Limb (tissue), 2 donors: ENCODE data around the gene LMCD1.

ENCODE experiments used
- DNase-seq, 2 donors: peaks; one replicate each; pipeline ENCODE4 v3.0.0-alpha.2; 2016; ENCODE audit errors: extremely low spot score in 2 of 2

Gene LMCD1, protein sequence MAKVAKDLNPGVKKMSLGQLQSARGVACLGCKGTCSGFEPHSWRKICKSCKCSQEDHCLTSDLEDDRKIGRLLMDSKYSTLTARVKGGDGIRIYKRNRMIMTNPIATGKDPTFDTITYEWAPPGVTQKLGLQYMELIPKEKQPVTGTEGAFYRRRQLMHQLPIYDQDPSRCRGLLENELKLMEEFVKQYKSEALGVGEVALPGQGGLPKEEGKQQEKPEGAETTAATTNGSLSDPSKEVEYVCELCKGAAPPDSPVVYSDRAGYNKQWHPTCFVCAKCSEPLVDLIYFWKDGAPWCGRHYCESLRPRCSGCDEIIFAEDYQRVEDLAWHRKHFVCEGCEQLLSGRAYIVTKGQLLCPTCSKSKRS

DNA sequence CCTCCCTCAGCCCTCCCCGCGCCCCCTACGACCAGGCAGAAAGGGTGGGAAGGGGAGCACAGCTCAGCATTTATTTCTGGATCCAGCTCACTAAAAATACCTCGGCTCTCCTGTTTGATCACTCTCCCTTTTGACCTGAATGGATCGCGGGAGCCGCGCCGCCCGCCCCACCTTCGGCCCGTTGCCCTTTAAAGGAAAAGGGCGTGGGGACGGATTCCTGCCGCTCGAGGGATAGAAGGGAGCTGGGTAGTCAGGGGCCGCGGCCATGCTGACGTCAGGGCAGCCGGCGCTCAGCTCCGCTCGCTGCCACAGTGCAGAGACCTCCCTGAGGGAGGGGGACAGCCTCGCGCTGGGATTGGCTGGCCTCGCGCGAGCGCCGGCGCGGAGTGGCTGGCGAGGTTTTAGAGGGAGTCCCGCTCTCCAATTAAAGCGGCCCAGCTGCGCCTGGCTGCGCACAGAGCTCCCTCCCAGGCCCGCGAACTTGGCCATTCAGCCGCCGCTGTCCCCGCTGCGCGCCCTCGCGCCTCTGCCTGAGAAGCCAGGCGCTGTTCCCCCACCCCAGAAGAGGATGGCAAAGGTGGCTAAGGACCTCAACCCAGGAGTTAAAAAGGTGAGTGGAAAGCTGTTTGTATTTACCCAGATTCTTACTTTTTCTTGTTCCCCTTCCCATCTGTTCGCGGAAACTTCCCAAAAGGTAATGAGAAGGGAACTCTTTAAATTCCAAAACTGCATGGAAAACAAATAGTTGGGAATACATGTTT lies at the start of gene LMCD1:
Gene LMCD1 (plus strand): TSS at position 453 of the 761 bp plus-strand sequence. CDS start 116 bp downstream, at position 569.
- DNase-seq: peak; percentile 95 to 96

DNA sequence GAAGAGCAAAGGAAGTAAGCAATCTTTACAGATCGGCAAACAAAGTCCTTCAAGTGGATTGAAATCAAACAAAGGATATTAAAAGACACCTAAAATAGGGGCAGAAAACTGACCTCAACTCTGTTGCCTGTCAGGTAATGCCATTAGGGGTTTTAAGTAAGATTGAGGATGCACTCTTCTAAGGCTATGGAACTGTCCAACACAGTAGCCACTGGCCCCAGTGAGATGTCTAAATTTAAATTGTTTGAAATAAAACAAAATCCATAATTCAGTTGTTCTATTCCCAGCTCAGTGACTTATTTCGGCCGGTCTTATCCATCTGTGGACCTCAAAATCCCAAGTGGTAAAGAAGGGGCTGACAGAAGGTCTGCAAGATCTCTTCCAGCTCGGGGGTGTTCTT lies 49.5 kb upstream of the LMCD1 start:
- DNase-seq: no peak

DNA sequence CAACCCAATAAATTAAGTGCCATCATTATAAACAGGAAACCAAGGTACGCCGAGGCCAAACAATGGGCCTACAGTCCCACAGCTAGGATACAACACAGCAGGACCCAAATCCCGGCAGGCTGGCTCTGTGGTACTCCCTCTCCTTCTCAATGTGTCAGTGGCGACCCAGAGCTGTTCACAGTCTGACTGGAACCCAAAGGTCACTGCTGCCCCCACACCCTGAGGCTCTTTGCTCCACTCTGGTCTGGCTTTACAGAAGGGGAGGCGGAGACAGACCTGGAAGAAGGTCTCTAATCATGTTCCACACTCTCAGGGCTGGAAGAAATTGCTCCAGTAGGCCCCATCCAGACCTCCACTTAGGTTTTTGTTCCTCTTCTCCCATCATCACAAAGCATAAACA lies 48.5 kb upstream of the LMCD1 start:
- DNase-seq: no peak

DNA sequence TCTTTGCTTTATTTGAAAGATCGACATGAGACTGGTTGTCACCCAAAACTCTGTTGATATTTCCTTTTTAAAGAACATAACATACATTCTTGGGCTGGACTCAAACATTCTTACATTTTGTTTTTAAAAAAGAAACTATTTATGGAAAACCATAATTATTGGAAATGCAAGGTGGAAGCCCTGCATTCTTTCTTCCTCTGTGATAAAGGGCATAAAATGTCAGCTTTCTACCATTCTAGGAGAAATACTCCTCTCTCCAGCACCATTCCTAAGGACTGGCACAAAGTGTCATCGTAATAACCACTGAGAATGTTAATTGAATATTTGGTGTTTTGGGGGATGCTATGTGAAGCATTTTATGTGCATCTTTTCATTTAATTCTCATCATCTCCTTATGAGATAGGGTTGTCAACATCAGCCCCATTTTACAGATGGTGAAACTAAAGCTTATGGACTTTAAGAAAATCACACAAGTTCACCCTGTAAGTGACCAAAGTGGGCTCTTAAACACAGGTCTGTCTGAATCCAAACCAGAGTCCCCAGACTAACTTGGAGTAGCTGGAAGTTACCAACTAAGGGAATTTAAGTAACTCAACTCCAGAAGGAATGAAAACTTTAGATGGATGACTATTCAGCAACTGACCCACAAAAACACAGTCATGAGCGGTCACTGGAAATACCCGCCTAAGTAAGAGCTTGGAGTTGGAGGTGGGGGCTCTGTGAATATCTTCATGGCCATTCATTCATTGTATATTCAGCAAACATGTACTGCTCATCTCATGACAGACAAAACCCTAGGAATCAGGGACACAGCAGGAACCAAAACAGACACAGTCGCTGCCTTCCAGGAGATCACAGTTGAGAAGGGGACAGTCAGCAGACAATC lies 45.9 kb upstream of the LMCD1 start:
- DNase-seq: no peak

DNA sequence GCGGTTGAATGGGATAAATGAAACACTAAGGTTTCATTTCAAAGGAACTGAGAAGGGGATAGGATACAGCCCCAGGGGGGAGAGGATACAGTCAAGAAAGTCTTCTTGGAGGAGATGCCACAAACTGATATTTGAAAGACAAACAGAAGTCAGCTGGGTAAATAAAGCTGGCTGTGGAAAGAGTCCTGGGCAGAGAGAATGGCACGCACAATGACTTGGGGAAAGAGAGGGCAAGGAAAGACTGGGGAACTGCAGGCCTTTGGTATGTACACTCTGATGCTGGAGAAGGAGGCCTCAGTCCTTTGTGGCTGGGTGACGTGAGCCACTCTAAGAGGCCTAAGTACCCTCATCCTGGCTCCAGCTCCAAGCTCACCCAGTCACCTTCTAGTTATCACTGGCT lies 45.2 kb upstream of the LMCD1 start:
- no peak for DNase-seq

DNA sequence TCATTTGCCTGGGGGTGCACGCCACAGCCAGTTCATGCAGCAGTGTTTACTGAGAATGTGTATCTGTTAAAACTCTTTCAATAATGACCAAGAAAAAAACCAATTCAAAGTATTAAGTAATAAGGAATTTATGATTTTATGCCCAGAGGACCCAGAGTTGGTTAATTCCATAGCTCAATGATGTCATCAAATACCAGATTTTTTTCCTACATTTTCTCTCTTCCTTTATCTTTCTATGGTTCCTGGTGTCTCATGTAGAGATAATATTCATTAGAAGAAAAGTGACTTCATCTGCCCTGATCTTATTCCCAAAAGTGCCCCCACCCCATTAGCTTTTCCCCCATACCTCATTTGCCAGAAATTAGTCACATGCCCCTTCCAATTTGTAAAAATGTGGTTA lies 44.6 kb upstream of the LMCD1 start:
- no peak for DNase-seq

DNA sequence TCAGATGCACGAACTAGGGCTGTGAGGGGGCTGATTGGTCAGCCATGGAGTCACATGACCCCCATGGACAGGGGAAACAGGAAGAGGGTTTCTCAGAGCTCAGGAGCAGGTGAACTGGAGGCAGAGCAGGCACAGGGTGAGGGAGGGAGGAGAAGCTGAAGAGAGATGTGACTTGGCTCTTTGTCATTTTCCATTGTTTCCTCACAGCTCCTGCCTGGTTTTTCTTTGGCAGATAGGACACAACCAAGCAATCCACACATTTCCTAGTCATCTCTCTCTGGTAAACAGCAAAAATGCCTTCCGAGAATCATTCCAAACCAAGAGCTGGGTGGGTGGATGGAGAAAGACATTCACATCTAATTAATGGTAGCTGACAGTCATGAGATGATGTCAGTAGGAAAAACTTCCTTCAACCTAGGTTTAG lies 43.4 kb upstream of the LMCD1 start:
- no peak for DNase-seq

DNA sequence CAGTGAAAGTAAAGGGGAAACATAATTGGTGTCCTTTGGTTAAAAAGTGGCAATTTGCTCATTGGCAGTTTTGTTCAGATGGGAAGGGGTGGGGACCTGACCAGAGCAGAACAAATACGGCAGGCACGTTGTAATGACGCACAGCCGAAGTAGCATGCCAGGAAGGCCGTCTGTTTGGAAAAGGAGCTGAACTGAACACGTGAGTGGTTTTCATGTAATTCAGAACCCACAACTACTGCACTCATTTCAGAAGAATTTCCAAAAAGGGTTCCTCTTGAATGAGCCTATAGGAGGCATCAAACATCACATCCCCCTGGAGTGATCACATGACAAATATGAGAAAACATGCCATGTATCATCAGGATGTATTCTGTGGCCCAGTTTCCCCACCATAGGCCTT lies 42.9 kb upstream of the LMCD1 start:
- no peak for DNase-seq

DNA sequence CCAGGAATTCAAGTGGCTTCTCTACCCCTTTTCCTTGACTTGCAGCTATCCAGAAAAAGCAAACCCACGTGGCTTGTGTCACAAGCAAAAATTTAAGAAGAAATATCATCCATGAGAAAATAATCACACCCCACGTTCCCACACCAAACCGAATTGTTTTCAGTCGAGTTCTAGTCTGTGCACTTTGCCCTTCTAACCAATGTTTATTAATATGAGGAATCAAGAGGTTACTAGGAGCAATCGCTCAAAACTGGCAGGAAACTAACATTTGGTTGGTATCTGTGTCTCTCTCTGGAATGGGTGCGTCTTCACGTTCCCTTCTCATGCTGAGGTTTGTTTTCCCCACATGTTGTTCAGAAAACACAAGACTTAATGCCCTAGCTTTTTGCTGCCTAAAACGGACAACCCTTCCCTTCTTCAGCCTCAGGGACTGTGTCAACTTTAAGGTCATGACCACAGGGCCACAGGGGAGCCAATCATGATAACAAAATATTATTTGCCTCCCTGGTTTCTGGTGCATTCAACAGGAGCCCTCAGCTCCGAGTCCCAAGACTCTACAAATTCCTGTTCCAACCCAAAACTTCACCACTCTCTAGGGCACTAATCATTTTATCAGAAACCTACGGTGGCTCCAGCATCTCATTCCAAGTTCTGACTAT lies 41.4 kb upstream of the LMCD1 start:
- DNase-seq: no peak

DNA sequence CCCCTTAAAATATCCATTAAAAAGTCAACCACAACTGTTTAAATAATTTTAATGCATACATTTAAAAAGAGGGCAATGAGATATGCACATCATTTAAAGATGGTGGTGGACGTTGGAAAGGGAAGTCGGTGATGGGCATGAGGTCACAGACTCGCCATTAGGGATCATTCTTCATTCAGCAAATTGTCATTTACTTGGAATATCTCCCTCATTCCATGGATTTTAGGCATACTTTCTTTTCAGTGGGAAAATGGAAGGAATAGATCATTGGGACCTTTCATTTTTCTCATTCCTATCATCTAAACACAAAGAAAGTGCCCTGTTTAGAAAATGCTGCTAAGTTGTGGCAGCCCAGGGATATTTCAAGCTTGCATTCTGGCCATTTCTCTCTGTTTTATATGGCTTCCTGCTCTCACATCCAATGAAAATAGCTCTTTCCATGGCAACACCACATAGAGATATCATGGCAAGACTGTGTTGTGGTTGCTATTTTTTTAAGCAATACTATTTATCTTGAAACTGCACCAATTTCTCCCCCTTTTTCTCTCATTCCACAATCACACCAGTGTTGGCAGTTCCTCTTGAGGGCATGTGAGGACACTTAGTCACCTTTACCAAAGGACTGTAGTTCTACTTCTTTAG lies 40.7 kb upstream of the LMCD1 start:
- DNase-seq: no peak

DNA sequence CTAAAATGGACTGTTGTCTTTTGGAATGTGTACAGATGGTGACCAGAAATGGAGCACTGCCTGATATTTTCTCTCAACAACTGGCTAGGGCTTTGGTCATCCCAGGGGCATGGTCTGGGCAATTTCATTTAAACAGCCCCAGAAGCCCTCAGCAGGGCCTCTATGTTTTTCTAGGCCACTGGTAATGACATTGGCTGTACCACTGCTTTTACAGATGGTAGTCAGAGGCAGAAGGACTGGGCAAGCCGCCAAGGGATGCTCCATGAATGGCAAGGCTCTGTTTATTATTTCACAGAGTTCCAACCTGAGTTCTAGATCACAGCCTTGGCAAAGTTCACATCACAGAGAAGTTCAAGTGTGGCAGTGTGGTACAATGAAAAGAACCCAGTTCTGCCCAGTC lies 37.0 kb upstream of the LMCD1 start:
- DNase-seq: no peak

DNA sequence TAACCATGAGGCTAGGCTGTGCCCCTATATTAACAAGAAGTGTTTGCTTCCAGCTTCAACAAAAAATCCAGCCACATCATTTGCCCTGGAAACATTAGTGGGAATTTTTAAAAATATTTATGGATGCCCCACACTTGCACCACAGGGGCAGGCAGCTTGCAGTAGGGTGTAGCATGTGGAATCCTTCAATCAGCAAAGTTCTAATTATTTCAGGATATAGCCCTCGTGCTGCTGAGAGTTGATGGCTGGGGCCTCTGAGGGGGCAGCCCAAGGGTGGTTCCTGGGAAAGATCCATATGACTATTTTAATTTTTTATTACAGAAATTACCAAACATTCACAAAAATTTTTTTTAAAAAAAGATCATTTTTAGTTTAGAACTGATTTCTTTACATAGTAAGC lies 35.1 kb upstream of the LMCD1 start:
- no peak for DNase-seq

DNA sequence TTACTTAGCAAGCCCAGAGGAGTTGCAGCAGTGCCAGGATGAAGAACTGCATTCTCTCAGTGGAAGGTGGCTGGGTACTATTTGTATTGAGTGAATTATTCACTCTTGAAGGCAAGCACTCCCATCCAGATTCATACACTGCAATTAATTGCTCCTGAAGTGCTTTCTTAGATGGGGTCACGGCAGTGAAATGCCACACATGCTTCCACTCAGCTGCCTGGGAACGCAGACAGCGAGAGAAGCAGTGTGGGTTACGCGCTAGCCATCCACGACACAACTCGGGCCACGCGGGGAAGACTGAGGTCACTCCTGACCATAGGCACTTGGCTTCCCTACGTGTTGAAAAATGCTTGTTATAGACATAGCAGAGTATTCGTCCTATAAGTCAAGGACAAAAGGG lies 30.8 kb upstream of the LMCD1 start:
- DNase-seq: no peak

DNA sequence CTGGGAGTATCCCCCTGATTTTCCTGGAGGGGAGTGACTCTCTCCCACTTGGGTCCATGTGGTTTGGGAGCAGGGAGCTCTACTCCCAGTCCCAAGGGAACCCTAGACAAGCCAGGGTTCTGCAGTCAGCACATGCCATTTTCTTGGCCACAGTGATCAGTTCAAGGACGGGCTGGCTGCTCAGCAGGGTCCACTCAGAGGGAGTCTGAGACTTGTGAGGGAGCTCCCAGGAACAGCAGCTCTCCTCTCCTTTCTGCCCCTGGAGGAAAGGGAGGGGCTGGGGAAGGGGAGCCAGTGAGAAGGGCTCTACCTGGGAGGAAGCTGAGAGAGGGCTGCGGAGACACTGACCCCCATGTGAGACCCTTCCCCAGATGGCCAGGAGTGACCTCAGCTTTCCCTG lies 29.1 kb upstream of the LMCD1 start:
- DNase-seq: no peak

DNA sequence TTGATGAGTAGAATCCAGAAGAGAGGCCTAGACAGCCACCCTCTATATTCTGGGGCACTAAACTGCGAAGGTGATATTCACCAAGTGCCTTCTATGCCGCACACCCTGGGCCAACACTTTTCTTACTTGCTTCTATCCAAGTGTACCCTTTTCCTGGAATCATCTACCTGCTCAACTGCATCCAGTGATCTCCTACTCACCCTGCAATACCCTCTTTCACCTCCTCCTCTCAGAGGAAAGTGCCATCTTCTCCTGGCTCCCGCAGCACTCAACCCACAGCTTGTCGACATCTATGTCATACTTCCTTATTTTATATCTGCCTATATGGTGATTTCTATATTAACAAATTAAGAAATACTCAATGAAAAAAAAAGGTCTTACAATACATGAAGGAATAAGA lies 28.6 kb upstream of the LMCD1 start:
- no peak for DNase-seq

DNA sequence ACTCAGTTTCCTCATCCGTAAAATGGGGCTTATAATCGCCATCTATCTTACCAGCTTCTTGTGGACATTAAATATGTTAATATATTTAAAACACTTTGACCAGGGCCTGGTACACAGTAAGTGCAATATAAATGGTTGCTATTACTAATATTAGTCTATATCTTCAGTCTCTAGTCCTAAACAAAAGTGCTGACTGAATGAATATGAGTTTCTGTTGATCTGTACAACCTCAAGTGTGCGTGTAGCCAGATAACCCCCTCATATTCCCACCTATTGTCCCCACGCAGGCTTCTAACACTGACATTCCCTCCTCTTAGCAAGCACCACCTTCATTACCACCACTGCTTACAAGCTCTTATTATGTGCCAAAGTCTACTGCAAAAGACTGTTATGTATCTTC lies 27.6 kb upstream of the LMCD1 start:
- DNase-seq: no peak

DNA sequence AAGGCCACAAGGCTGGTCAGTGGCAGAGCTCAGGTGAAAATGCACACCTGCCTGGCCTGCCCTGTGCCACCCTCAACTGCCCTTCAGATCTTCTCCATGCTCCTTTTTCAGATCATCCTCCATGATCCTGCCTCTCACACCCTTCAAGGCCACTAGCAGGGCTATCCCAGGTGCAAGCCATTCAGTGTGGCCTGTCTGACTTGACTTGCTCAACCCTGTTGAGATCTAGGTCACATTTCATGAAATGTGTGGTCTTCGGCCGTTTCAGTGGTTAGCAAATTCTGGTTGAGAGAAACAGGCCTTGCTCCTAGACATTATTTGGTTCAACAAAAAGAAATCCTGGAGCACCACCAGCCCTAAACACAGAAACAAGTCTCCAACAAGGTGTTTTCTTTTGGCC lies 26.6 kb upstream of the LMCD1 start:
- DNase-seq: no peak

DNA sequence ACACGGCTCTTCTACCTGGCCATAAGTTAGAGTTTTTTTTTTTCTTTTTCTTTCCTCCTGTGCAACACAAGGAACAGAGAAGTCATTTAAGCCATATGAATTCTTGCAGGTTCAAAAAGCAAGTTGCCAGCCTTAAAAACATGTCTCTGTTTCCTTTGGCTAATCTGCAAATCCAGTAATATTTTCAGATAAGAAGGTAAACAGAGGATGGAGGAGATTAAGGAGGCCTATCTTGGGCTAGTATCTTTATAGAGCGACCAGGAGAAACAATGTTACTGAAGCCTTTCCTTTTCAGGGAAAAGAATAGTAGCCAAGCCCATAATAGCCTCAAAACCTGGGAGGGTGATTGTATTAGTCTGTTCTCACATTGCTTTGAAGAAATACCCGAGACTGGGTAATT lies 20.9 kb upstream of the LMCD1 start:
- DNase-seq: no peak

DNA sequence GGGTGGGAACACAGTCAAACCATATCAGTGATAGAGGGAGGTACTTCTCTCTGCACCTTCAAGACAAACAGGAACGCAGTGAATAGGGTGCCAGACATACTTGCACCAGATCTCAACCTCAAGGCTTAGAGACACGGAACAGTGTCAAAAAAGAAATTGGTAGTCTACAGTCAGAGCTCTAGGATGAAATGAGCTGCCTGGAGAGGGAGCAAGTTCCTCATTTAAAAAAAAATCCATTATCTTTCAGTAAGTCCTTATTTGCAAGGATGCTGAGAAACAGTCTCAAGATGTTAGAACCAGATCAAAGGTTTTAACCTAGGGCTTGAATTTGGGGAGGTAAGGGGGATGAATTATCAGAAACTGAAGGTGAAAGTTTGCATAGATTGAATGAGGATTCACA lies 20.2 kb upstream of the LMCD1 start:
- DNase-seq: no peak

DNA sequence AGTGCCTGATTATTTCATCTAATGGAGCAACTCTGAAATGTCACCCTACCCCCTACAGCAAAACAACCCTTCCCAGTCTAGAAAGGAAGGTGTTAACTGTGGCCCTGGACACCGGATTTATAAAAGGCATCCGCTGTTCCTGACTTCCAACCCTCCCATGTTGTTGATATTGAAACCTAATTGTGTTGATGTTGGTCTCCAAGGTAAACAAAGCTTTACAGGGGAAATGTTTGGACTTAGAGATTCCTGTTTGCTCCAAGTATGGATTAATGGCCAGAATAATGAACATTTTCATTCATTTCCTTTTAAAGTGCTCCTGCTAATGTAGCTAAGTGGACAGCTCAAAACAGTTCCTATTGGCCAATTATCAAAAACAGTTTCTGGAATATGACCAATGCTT lies 19.4 kb upstream of the LMCD1 start:
- DNase-seq: no peak
